ENCODE results near the gene MRPL41.
"Not testable (repeated sequence)": the region's sequence is repeated elsewhere in the genome, so short reads cannot be mapped to it uniquely, and the experiment has no call there.

The MRPL41 gene

GRCh38 chr9:137535120-137535428 lies 16.6 kb upstream of the MRPL41 start:
- no peak overlapping the region for H3K4me3 ChIP-seq (ENCODE audit: low read depth, low read length)
- no peak for TF ChIP-seq CTCF (IDR thresholded peaks at IDR 0.05; ENCODE audit: low read depth, low read length)
- in situ Hi-C loops (cut with HindIII; ENCODE audit: low sequenced_read_pairs): no loop called here
- no peak for DNase-seq (ENCODE audit: low read depth, low spot score)

GRCh38 chr9:137536594-137537131 lies 15.0 kb upstream of the MRPL41 start:
- DNase-seq (ENCODE audit: low read depth, low spot score); in situ Hi-C loops (cut with HindIII; ENCODE audit: low sequenced_read_pairs): not testable (repeated sequence)

GRCh38 chr9:137538058-137538457 lies 13.6 kb upstream of the MRPL41 start:
- TF ChIP-seq CTCF (IDR thresholded peaks at IDR 0.05; ENCODE audit: low read depth, low read length): no peak
- DNase-seq (ENCODE audit: low read depth, low spot score): no peak
- H3K4me3 ChIP-seq (ENCODE audit: low read depth, low read length): no peak overlapping the region
- in situ Hi-C loops (cut with HindIII; ENCODE audit: low sequenced_read_pairs): no loop called here

More at GRCh38 chr9:137536594-137537131, 15.0 kb upstream of the MRPL41 start:
- not testable (repeated sequence) for H3K4me3 ChIP-seq (ENCODE audit: low read depth, low read length)

GRCh38 chr9:137540536-137540935 lies 11.1 kb upstream of the MRPL41 start:
- in situ Hi-C loops (cut with HindIII; ENCODE audit: low sequenced_read_pairs): no loop called here
- no peak for TF ChIP-seq CTCF (IDR thresholded peaks at IDR 0.05; ENCODE audit: low read depth, low read length)
- no peak for DNase-seq (ENCODE audit: low read depth, low spot score)
- H3K4me3 ChIP-seq (ENCODE audit: low read depth, low read length): no peak overlapping the region

- TF ChIP-seq CTCF (IDR thresholded peaks at IDR 0.05; ENCODE audit: low read depth, low read length): no peak
- H3K4me3 ChIP-seq (ENCODE audit: low read depth, low read length): no peak overlapping the region
- in situ Hi-C loops (cut with HindIII; ENCODE audit: low sequenced_read_pairs): no loop called here
- no peak for DNase-seq (ENCODE audit: low read depth, low spot score)
These were observed 9.2 kb upstream of the MRPL41 start for GRCh38 chr9:137542486-137542885.

GRCh38 chr9:137543237-137543963 lies 8.3 kb upstream of the MRPL41 start:
- in situ Hi-C loops (cut with HindIII; ENCODE audit: low sequenced_read_pairs): no loop called here

More at GRCh38 chr9:137543237-137543963, 8.3 kb upstream of the MRPL41 start:
- H3K4me3 ChIP-seq (ENCODE audit: low read depth, low read length): no peak overlapping the region
- no peak for TF ChIP-seq CTCF (IDR thresholded peaks at IDR 0.05; ENCODE audit: low read depth, low read length)
- no peak for DNase-seq (ENCODE audit: low read depth, low spot score)
